Nephron (organoid): Measurements from ENCODE around the gene KRTAP12-3.
"Not testable (repeated sequence)": the region's sequence is repeated elsewhere in the genome, so short reads cannot be mapped to it uniquely, and the experiment has no call there.

Experiments used
- H3K27ac Mint-ChIP-seq, 3 experiments: 2 replicates each; pipeline ENCODE4 v1.8.0; 2020; ENCODE audit warnings: mixed read lengths in 3 of 3, mild to moderate bottlenecking in 2 of 3, moderate library complexity in 1 of 3
- H3K27me3 Mint-ChIP-seq: 2 replicates; pipeline ENCODE4 v1.8.0; 2021; ENCODE audit warnings: low read depth, mild to moderate bottlenecking, moderate library complexity, mixed read lengths
- H3K36me3 Mint-ChIP-seq: 2 replicates; pipeline ENCODE4 v1.8.0; 2020; ENCODE audit warnings: low read depth, mixed read lengths
- H3K4me1 Mint-ChIP-seq: 2 replicates; pipeline ENCODE4 v1.8.0; 2020; ENCODE audit warnings: mixed read lengths
- H3K4me3 Mint-ChIP-seq, 3 experiments: 2 replicates each; pipeline ENCODE4 v1.8.0; 2020; ENCODE audit warnings: mild to moderate bottlenecking in 3 of 3, mixed read lengths in 3 of 3, moderate library complexity in 2 of 3
- H3K9me3 Mint-ChIP-seq: 2 replicates; pipeline ENCODE4 v1.8.0; 2020; ENCODE audit warnings: mixed read lengths
- TF ChIP-seq, protein P1 (sequence below), 3 experiments: fragments of 200-600 bp; sonication (generic); IDR thresholded peaks; one replicate each; pipeline ENCODE4 v1.5.0; 2021; ENCODE audit warnings: antibody characterized with exemption in 3 of 3; ENCODE audit not compliant: unreplicated experiment in 3 of 3

KRTAP12-3 gene

DNA sequence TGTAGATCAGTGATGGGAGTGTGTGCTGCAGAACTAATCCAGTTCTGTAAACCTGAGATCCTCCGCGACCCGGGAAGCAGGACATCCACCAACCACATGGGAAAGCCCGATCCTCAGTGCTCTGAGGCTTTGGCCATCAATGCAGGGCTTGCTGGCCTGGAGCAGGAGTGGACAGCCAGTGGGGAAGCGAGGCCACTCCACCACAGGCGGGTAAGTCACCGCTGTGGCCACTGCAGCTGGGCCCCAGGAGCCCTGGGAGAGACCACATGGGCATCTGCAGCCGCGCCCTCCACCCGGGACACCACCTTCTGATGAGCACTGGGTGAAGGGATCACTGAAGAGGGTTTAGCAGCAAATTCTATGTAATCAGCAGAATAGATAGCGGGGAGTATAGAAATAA lies 23.4 kb downstream of the KRTAP12-3 start:
- Mint-ChIP-seq H3K4me3 (no peak overlapping the region), H3K9me3 (no peaks in the 10 kb centered on the region), H3K27ac (no peak overlapping the region), H3K4me1 (no peaks in the 10 kb centered on the region), H3K36me3 (no peaks in the 10 kb centered on the region), H3K27me3 (peaks cover 52% of the 10 kb centered on the region)
- TF ChIP-seq, protein P1, sequence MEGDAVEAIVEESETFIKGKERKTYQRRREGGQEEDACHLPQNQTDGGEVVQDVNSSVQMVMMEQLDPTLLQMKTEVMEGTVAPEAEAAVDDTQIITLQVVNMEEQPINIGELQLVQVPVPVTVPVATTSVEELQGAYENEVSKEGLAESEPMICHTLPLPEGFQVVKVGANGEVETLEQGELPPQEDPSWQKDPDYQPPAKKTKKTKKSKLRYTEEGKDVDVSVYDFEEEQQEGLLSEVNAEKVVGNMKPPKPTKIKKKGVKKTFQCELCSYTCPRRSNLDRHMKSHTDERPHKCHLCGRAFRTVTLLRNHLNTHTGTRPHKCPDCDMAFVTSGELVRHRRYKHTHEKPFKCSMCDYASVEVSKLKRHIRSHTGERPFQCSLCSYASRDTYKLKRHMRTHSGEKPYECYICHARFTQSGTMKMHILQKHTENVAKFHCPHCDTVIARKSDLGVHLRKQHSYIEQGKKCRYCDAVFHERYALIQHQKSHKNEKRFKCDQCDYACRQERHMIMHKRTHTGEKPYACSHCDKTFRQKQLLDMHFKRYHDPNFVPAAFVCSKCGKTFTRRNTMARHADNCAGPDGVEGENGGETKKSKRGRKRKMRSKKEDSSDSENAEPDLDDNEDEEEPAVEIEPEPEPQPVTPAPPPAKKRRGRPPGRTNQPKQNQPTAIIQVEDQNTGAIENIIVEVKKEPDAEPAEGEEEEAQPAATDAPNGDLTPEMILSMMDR (IDR thresholded peaks at IDR 0.05; ENCODE audit: unreplicated experiment in 3 of 3) = no peak

DNA sequence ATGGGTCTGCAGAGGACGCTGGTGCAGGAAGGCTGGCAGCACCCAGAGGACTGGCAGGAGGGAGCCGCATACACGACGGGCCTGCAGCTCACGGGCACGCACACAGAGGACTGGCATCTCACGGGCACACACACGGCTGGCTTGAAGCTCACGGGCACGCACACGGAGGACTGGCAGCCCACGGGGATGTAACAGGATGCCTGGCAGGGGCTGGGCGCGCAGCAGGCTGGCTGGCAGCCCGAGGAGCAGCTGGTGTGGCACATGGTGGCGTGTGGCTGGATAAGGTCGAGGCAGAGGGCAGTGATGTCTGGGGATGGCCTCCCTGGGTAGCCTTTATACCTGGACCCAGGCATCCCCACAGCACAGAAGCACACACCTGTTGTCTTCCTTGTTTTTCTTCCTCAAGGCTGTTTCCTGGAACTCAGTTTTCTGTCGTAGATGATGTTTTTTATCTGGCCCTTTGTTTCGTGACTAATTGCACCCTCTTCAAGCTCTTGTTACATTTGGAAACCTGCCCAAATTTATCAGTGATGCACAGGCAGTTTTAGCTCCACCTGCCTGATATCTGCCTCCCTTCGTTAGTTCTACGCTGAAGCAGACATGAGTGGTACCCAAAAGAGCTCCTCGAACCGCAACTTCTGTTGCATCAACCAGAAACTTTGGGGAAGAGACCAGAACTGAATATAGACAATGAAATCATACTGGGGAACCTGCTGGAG lies 24.3 kb downstream of the KRTAP12-3 start, which contains the start of gene KRTAP12-1:
KRTAP12-1 (minus strand) TSS at position 303 of the 719 bp plus-strand sequence; CDS start at position 263, 40 bp downstream.
- H3K4me1 Mint-ChIP-seq = peaks cover 5% of the 10 kb centered on the region
- H3K36me3 Mint-ChIP-seq = no peaks in the 10 kb centered on the region

DNA sequence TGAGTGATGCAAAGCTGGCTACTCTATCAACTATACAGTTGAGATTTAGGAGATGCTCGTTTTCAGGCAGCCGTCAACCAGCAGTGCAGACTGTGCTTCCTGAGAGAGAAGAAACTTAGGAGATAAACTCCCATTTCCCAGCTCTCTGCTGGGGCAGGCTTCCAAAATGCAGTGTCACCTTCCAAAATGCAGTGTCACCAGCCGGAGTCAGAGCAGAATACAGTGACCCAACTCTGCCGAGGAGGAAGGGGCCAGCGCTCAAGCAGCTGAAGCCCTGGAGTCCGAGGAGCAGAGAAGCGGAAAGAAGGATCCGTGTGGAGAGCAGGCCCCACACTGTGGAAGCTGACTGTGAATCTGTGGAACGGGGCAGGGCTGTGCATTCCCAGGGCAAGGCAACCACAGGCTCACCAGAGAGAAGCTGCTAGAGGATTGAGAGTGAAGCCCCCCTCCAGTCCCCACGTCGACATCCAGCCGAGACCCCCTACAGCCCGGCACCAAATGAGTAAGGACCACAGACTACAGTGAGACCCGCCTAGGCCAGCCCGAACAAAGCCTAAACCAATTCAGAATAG lies 24.9 kb downstream of the KRTAP12-3 start:
- no peaks in the 10 kb centered on the region for H3K36me3 Mint-ChIP-seq
- no peak overlapping the region for H3K4me3 Mint-ChIP-seq
- H3K27me3 Mint-ChIP-seq = peaks cover 53% of the 10 kb centered on the region
- peaks cover 11% of the 10 kb centered on the region for H3K4me1 Mint-ChIP-seq
- H3K27ac Mint-ChIP-seq = no peak overlapping the region
- TF ChIP-seq, protein P1 (IDR thresholded peaks at IDR 0.05; ENCODE audit: unreplicated experiment in 3 of 3) = no peak
- H3K9me3 Mint-ChIP-seq = no peaks in the 10 kb centered on the region

More for the DNA sequence above, 24.3 kb downstream of the KRTAP12-3 start, which contains the start of gene KRTAP12-1:
- Mint-ChIP-seq H3K27ac (no peak within 1 kb of the TSS), H3K4me3 (no peak within 1 kb of the TSS), H3K27me3 (peaks cover 53% of the 10 kb centered on the region), H3K9me3 (no peaks in the 10 kb centered on the region)
- TF ChIP-seq, protein P1 (IDR thresholded peaks at IDR 0.05; ENCODE audit: unreplicated experiment in 3 of 3) = no peak

DNA sequence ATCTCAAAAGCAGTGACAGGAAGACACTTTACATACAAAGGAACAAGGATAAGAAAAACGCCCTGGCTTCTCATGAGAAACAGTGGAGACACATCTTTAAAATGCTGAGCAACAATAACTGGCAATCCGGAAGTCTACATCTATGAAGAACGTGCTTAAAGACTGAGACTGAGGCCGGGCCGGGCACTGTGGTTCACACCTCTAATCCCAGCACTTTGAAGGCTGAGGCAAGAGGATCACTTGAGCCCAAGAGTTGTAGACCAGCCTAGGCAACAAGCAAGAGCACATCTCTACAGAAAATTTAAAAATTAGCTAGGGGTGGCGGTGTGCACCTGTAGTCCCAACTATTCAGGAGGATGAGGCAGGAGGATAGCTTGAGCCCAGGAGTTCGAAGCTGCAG lies 26.3 kb downstream of the KRTAP12-3 start:
- Mint-ChIP-seq H3K4me3 (no peak overlapping the region), H3K36me3 (no peaks in the 10 kb centered on the region), H3K27me3 (peaks cover 60% of the 10 kb centered on the region), H3K27ac (no peak overlapping the region), H3K9me3 (no peaks in the 10 kb centered on the region), H3K4me1 (peaks cover 17% of the 10 kb centered on the region)
- TF ChIP-seq, protein P1 (IDR thresholded peaks at IDR 0.05; ENCODE audit: unreplicated experiment in 3 of 3) = no peak

DNA sequence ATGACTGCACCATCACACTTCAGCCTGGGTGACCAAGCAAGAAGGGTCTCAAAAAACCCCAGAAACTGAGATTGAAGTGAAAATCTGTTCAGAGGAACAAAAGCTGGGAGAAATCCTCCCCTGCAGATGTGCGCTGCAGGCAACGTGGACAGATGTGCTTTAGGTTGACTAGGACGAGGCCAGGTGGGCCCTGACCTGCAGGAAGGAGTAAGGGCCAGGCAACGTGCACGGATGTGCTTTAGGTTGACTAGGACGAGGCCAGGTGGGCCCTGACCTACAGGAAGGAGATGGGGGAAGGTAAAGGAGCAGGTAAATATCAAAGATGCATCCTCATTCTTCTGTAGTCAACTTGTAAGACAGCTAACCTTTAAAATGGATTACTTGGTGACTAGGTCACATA lies 26.8 kb downstream of the KRTAP12-3 start:
- Mint-ChIP-seq H3K9me3 (no peaks in the 10 kb centered on the region), H3K36me3 (no peaks in the 10 kb centered on the region), H3K4me3 (no peak overlapping the region), H3K27ac (no peak overlapping the region), H3K27me3 (peaks cover 56% of the 10 kb centered on the region), H3K4me1 (peaks cover 17% of the 10 kb centered on the region)
- TF ChIP-seq, protein P1 (IDR thresholded peaks at IDR 0.05; ENCODE audit: unreplicated experiment in 3 of 3) = no peak

DNA sequence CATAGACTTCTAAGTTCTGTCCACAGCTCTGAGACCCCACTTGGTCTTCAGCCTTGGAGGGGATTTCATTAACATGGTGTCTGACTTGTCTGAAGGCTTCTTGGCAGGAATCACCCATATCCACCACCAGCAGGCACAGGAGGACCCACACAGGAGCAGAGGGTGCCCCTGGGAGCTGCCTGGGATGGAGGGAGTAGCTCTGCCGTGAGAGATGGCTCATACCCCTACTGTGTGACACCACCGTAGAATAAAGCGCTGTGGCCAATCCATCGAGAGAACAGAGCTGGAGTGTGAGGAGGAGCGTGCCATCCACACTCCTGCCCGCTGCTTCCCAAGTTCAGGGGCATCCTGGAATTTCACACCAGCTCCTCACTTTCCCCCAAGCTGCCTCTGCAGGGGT lies 27.3 kb downstream of the KRTAP12-3 start:
- H3K4me1 Mint-ChIP-seq = peaks cover 20% of the 10 kb centered on the region
- not testable (repeated sequence) for H3K36me3 Mint-ChIP-seq, H3K4me3 Mint-ChIP-seq, H3K27ac Mint-ChIP-seq, H3K9me3 Mint-ChIP-seq
- peaks cover 54% of the 10 kb centered on the region for H3K27me3 Mint-ChIP-seq
